GM21367 (cell line): Measurements from ENCODE around the gene SNRNP70.
"Not testable (repeated sequence)": the region's sequence is repeated elsewhere in the genome, so short reads cannot be mapped to it uniquely, and the experiment has no call there.

Experiments
- ATAC-seq: cut with Tn5 transposase; IDR thresholded peaks from one replicate; pipeline ENCODE4 v1.9.1; 2021; ENCODE audit not compliant: unreplicated experiment

The SNRNP70 gene

GRCh38 chr19:49118565-49119410 is 33.5 kb downstream of the SNRNP70 start, which contains the start of gene C19orf73:
C19orf73 (minus strand) TSS chr19:49119143; CDS start chr19:49119022, 121 bp downstream.
- ATAC-seq, result peak; percentile 63

GRCh38 chr19:49119411-49120324 is 34.4 kb downstream of the SNRNP70 start, which contains the start of gene PPFIA3:
PPFIA3 (plus strand) TSS chr19:49119544; CDS start chr19:49127874, 8,330 bp downstream.
- ATAC-seq, result no peak

- ATAC-seq, result no peak
These were observed 35.1 kb downstream of the SNRNP70 start for GRCh38 chr19:49120325-49120683.

GRCh38 chr19:49120868-49121267 is 35.6 kb downstream of the SNRNP70 start:
- ATAC-seq, result no peak

- ATAC-seq, result not testable (repeated sequence)
These were observed 36.6 kb downstream of the SNRNP70 start for GRCh38 chr19:49121841-49122240.

- not testable (repeated sequence) for ATAC-seq
These were observed 38.0 kb downstream of the SNRNP70 start for GRCh38 chr19:49123285-49123684.

- ATAC-seq, result no peak
These were observed 39.9 kb downstream of the SNRNP70 start for GRCh38 chr19:49125025-49125731.

GRCh38 chr19:49126575-49126974 is 41.3 kb downstream of the SNRNP70 start:
- ATAC-seq, result no peak

- ATAC-seq, result not testable (repeated sequence)
These were observed 42.0 kb downstream of the SNRNP70 start for GRCh38 chr19:49127225-49127624.

- peak; percentile 69 for ATAC-seq
These were observed 42.7 kb downstream of the SNRNP70 start for GRCh38 chr19:49127674-49128544.

- ATAC-seq, result no peak
These were observed 43.4 kb downstream of the SNRNP70 start for GRCh38 chr19:49128545-49129237.

GRCh38 chr19:49129238-49129583 is 44.0 kb downstream of the SNRNP70 start:
- no peak for ATAC-seq

GRCh38 chr19:49130325-49130724 is 45.1 kb downstream of the SNRNP70 start:
- ATAC-seq, result no peak

- ATAC-seq, result no peak
These were observed 47.8 kb downstream of the SNRNP70 start for GRCh38 chr19:49132974-49133609.

GRCh38 chr19:49133621-49134454 is 48.6 kb downstream of the SNRNP70 start:
- no peak for ATAC-seq

- no peak for ATAC-seq
These were observed 50.4 kb downstream of the SNRNP70 start for GRCh38 chr19:49135686-49136085.

GRCh38 chr19:49136771-49137171 is 51.5 kb downstream of the SNRNP70 start:
- ATAC-seq, result no peak

GRCh38 chr19:49140951-49141350 is 55.7 kb downstream of the SNRNP70 start:
- ATAC-seq, result no peak
